Breast epithelium (tissue), 4 donors: ENCODE data around the gene LRRC17. TPM values are rescaled to one million over a fixed set of nuclear protein-coding genes. Genes with fewer than 3 reads are reported as not detected.

Experiments
- DNase-seq, 2 donors: peaks; one replicate each; pipeline ENCODE4 v3.0.0-alpha.2; 2019; ENCODE audit warnings: low spot score in 2 of 2
- H3K27ac ChIP-seq, 2 donors: fragments of 200-600 bp; sonication (generic) in 1 of 2; one replicate each; pipeline ENCODE4 v1.5.1; 2016 to 2019; ENCODE audit warnings: mild to moderate bottlenecking in 1 of 2
- H3K27me3 ChIP-seq, 2 donors: fragments of 200-600 bp; sonication (generic) in 1 of 2; one replicate each; pipeline versions ENCODE4 v1.5.1 to v1.6.0; 2017 to 2019; ENCODE audit warnings: control low read depth in 1 of 2, mild to moderate bottlenecking in 1 of 2
- H3K36me3 ChIP-seq: fragments of 200-600 bp; one replicate; pipeline ENCODE4 v1.5.1; 2019
- H3K4me1 ChIP-seq, 2 donors: fragments of 200-600 bp; sonication (generic); one replicate each; pipeline ENCODE4 v1.5.1; 2016 to 2019; ENCODE audit warnings: control low read depth in 1 of 2
- H3K4me3 ChIP-seq, 3 donors: fragments of 200-600 bp; sonication (generic); 1 replicate in 2 of 3; 2 replicates in 1 of 3; pipeline ENCODE4 v1.5.1; 2016 to 2019; ENCODE audit warnings: mild to moderate bottlenecking in 3 of 3, moderate library complexity in 2 of 3
- H3K9me3 ChIP-seq, 2 donors: fragments of 200-600 bp; sonication (generic) in 1 of 2; one replicate each; pipeline ENCODE4 v1.5.1; 2016 to 2019; ENCODE audit warnings: control low read depth in 1 of 2
- POLR2A ChIP-seq: fragments of 450-650 bp; IDR thresholded peaks from one replicate; pipeline ENCODE4 v1.6.1; 2016; ENCODE audit warnings: antibody characterized with exemption, mild to moderate bottlenecking, moderate library complexity
- POLR2AphosphoS5 ChIP-seq, 3 donors: sonication (generic); formaldehyde crosslinking; IDR thresholded peaks; one replicate each; pipeline ENCODE4 v1.6.1; 2017; ENCODE audit warnings: antibody characterized with exemption in 3 of 3
- intact Hi-C: fragments of 100-400 bp; cut with DNase I; formaldehyde crosslinking; loops from one replicate; pipeline ENCODE4 v1.15.1; 2023; ENCODE audit warnings: low total_unique reads
- total RNA-seq, 3 donors: library from RNA; depleted of rRNA; stranded (reverse); fragments of >200 nt; gene quantifications; one replicate each; pipeline ENCODE4 v1.1.0, GENCODE V29; 2016
- TF ChIP-seq, protein P1 (sequence below), 3 donors: fragments of 450-650 bp; IDR thresholded peaks; one replicate each; pipeline ENCODE4 v1.5.1; 2016 to 2017; ENCODE audit warnings: antibody characterized with exemption in 3 of 3, mild to moderate bottlenecking in 3 of 3, moderate library complexity in 3 of 3

The LRRC17 gene
- total RNA-seq, 3 donors from 2014 or later, result 1.4 to 19.3 (median 8.2) TPM

DNA sequence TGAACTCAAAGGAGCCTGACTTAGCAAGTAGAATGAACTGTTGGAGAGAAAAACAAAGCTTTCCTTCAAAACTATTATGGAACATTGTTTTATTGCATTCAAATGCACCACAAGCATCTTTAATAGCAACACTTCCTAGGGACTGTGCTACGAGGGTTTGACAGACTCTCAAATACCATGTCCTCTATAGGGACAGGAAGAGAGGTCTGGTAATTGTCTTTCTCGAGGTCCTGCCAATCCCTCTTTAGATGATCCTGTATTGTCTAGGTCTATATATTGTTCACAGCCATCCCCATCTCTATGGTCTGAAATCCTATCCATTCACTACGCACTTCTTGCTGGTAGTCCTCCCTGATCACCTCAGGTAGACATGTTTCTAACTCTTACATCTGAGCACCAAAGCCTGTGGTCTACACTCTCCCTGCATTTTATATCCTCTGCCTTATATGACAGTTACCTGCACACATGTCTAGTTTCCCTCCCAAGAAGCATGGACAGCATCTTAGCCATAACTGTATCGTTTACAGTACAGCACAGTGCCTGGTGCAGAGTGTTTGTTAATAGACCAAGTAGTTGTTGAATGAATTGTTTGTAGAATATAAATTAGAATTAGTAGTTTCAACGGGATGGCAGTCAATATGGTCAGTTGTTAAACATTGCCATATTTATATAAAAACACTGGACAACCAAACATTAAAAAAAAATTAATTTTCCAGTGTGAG, 21.7 kb upstream of the LRRC17 start:
- Histone ChIP-seq H3K9me3 (no peaks in the 10 kb centered on the region), H3K27me3 (no peaks in the 10 kb centered on the region), H3K36me3 (no peaks in the 10 kb centered on the region), H3K27ac (peak overlapping the region in 1 of 2 donors; percentile 33), H3K4me3 (no peak overlapping the region), H3K4me1 (no peaks in the 10 kb centered on the region)
- DNase-seq, result no peak
- TF ChIP-seq, protein P1, sequence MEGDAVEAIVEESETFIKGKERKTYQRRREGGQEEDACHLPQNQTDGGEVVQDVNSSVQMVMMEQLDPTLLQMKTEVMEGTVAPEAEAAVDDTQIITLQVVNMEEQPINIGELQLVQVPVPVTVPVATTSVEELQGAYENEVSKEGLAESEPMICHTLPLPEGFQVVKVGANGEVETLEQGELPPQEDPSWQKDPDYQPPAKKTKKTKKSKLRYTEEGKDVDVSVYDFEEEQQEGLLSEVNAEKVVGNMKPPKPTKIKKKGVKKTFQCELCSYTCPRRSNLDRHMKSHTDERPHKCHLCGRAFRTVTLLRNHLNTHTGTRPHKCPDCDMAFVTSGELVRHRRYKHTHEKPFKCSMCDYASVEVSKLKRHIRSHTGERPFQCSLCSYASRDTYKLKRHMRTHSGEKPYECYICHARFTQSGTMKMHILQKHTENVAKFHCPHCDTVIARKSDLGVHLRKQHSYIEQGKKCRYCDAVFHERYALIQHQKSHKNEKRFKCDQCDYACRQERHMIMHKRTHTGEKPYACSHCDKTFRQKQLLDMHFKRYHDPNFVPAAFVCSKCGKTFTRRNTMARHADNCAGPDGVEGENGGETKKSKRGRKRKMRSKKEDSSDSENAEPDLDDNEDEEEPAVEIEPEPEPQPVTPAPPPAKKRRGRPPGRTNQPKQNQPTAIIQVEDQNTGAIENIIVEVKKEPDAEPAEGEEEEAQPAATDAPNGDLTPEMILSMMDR (IDR thresholded peaks at IDR 0.05), result no peak
- TF ChIP-seq POLR2A (no peak), POLR2AphosphoS5 (IDR thresholded peaks at IDR 0.05) (no peak)
- intact Hi-C loops, result no loop called here

DNA sequence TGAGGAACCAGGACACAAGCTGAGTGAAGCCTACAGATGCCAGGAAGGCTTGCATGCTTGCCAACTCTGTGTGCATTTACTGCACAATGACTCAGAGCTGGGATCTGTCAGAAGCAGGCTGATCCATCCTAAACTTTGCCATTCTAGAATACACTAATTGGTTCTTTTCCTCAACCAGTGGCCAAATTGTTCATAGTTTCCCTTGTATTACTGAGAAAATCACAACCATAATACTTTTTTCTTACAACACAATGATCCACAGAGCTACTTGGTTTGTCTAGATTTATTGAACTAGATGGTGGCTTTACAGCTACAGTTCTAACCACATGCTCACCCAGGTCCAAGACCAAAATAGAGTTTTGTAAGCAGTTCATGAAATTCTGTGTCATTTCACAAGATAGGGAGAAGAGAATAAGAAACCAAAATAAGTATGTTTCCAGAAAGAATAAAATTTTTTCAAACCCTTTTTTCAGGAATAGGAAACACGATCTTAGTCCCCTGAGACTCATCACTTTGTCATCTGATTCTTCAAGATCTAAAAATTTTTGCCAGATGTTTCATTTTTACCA, 21.0 kb upstream of the LRRC17 start:
- peak in 1 of 2 donors; percentile 26 for DNase-seq
- no peaks in the 10 kb centered on the region for H3K36me3 ChIP-seq
- H3K4me1 ChIP-seq, result no peaks in the 10 kb centered on the region
- intact Hi-C loops, result no loop called here
- TF ChIP-seq POLR2AphosphoS5 (IDR thresholded peaks at IDR 0.05) (no peak), POLR2A (no peak)
- TF ChIP-seq, protein P1 (IDR thresholded peaks at IDR 0.05), result no peak
- no peaks in the 10 kb centered on the region for H3K27me3 ChIP-seq
- H3K27ac ChIP-seq, result no peak overlapping the region
- no peaks in the 10 kb centered on the region for H3K9me3 ChIP-seq
- no peak overlapping the region for H3K4me3 ChIP-seq

GRCh38 chr7:102892631-102893278, 20.0 kb upstream of the LRRC17 start:
- Histone ChIP-seq H3K36me3 (no peaks in the 10 kb centered on the region), H3K9me3 (no peaks in the 10 kb centered on the region), H3K27ac (peak overlapping the region in 1 of 2 donors; percentile 16), H3K4me3 (no peak overlapping the region), H3K4me1 (no peaks in the 10 kb centered on the region), H3K27me3 (no peaks in the 10 kb centered on the region)
- TF ChIP-seq POLR2A (no peak), POLR2AphosphoS5 (IDR thresholded peaks at IDR 0.05) (no peak)
- TF ChIP-seq, protein P1 (IDR thresholded peaks at IDR 0.05), result no peak
- DNase-seq, result no peak
- intact Hi-C loops, result no loop called here

DNA sequence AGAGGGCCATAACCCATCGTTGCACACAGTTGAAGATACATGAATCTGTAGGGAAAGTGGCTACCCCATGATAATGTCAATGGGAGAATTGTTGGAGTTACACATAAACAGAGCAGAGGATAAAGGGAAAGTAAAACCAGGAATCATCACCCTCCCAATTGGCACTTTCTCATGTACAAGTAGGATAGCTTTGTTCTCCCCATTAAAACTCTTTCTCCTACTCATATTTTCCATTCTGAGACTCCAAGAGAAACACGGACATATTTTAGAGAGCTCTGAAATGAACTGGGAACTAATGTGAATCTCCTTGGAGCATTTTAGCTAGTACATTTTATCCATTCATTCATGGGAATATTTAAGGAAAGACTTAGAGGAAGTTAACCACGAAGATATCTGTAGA, 17.2 kb upstream of the LRRC17 start:
- no peak for DNase-seq
- H3K9me3 ChIP-seq, result no peaks in the 10 kb centered on the region
- H3K4me3 ChIP-seq, result no peak overlapping the region
- H3K27ac ChIP-seq, result peak overlapping the region; percentile 29 to 30
- no peaks in the 10 kb centered on the region for H3K36me3 ChIP-seq
- TF ChIP-seq POLR2AphosphoS5 (IDR thresholded peaks at IDR 0.05), result no peak
- TF ChIP-seq, protein P1 (IDR thresholded peaks at IDR 0.05), result no peak
- no peak for TF ChIP-seq POLR2A
- no peaks in the 10 kb centered on the region for H3K27me3 ChIP-seq
- H3K4me1 ChIP-seq, result no peaks in the 10 kb centered on the region
- intact Hi-C loops, result loop anchor here (5.0 kb wide), 1 partner anchor 227 kb away; no protein-coding TSS in a partner anchor

DNA sequence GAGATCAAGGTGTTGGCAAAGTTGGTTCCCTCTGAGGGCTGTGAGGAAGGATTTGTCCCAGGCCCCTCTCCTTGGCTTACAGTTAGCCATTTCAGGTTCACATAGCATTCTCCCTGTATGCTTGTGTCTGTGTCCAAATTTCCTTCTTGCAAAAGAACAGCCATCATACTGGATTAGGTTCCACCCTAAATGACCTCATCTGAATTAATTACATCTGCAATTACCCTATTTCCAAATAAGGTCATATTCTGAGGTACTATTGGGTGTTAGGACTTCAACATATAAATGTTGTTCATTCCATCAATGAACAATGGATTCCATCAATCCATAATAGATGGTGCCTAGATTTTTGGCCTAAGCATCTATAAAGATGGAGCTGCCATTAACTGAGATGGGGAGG, 16.2 kb upstream of the LRRC17 start:
- no peaks in the 10 kb centered on the region for H3K27me3 ChIP-seq
- no peak overlapping the region for H3K4me3 ChIP-seq
- no peak for TF ChIP-seq POLR2AphosphoS5 (IDR thresholded peaks at IDR 0.05)
- TF ChIP-seq, protein P1 (IDR thresholded peaks at IDR 0.05), result no peak
- no peak for DNase-seq
- intact Hi-C loops, result loop anchor here (5.0 kb wide), 1 partner anchor 226 kb away; no protein-coding TSS in a partner anchor
- no peaks in the 10 kb centered on the region for H3K4me1 ChIP-seq
- no peak overlapping the region for H3K27ac ChIP-seq
- H3K36me3 ChIP-seq, result no peaks in the 10 kb centered on the region
- no peaks in the 10 kb centered on the region for H3K9me3 ChIP-seq
